ENCODE results near the gene MID1. TPM values are rescaled to one million over a fixed set of nuclear protein-coding genes. Genes with fewer than 3 reads are reported as not detected.

The MID1 gene
- 3.0 and 4.3 TPM in 2 replicates for total RNA-seq

GRCh38 chrX:10620121-10620699 lies at the start of gene MID1:
MID1 (minus strand) TSS chrX:10620585; CDS start chrX:10567547, 53,038 bp downstream.

Data from tracheal epithelial cell (primary cell).